ENCODE data around the gene PTPRA.
"Not testable (repeated sequence)": the region's sequence is repeated elsewhere in the genome, so short reads cannot be mapped to it uniquely, and the experiment has no call there.

Gene PTPRA

DNA sequence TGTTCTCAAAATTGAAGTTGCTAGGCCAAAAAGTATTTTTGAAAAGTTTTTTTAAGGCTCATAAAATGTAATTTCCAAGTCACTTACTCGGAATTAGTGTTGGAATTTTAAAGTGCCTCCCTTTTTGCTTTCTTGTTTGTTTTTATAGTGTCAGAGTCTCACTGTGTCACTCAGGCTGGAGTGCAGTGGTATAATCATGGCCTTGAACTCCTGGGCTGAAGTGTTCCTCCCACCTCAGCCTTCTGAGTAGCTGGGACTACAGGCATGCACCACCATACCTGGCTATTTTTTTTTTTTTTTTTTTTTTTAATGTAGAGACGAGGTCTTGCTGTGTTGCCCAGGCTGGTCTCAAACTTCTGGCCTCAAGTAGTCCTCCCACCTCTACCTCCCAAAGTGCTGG, 130.1 kb downstream of the PTPRA start:
- no peak for DNase-seq

DNA sequence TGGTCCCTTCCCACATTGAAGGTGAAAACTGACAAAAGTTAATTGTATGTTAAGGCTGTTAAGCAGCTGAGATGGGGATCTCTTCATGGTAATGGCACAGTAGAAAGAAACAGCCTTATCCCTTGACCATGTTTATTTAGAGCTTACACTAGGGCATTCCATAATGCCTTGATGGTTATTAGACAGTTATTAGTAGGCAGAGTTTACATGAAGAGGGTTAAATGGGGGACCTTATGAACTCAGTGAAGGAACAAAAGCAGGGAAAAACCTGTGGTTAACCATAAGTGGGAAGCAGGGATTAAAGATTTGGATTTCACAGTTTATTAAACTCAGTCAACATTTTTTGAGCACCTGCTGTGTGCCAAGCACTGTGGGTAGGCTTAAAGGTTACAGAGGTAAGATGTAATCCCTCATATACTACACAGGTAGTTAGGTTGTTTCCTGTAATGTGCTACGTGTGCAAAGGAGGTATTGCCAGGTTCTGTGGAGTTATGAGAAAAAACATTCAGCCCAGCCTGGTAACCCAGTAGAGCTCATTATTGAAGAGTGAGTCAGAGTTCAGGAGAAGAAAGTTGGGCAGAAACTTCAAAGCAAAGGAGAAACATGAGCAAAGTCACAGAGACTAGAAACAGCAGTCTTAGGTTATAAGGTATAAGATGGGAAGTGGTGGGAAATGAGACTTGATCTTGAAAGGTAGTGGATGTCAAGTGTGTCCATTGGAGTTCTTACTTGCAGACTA, 137.9 kb downstream of the PTPRA start:
- no peak for DNase-seq

DNA sequence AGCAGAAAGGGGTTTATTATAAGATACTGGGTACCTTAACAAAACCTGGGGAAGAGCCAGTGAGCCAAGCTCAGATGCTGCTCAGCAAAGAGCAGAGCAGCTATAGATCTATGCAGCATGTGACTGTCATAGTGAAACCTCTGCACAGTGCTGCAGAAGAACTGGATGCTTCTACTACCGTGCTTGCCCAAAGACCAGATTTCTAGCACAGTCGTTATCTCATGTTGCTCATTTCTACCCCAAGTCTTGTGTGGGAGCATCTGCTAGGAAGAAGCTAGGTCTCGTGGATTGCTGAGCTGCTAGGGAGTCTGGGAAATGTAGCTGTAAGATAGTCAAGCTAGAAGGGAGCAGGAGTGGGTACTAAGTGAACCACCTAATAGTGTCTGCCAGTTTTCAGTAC, 138.5 kb downstream of the PTPRA start:
- DNase-seq, result no peak

DNA sequence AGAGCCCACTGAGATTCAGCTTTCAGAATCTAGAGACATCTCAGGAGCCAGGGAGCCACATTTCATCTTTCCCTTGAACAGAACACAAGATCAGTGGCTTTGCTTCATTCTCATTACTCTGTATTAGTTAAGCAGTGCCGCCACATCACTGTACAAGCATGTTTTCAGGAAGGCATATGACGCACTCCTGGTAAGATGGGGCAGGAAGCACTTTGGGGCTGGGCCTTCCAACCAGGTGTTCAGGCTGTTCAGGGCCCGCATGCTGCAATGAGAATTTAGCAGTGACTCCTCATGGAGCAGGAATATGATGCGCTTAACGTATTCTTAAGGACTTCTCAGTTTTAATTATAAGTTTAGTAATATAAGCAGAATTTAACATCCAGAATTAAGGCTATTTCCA, 140.5 kb downstream of the PTPRA start:
- DNase-seq, result no peak

DNA sequence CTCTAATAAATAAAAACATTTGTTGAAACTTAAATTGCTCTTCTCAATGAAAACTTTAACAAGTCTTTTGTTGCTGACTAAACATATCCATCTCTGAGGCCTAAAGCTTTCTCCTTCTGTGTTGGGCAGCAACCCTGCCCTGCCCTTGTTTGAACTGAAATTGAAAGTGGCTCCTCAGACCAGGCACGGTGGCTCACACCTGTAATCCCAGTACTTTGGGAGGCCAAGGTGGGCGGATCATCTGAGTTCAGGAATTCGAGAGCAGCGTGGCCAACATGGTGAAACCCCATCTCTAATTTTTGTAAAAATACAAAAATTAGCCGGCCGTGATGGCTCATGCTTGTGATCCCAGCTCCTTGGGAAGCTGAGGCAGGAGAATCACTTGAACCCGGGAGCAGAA, 140.9 kb downstream of the PTPRA start:
- DNase-seq, result no peak

DNA sequence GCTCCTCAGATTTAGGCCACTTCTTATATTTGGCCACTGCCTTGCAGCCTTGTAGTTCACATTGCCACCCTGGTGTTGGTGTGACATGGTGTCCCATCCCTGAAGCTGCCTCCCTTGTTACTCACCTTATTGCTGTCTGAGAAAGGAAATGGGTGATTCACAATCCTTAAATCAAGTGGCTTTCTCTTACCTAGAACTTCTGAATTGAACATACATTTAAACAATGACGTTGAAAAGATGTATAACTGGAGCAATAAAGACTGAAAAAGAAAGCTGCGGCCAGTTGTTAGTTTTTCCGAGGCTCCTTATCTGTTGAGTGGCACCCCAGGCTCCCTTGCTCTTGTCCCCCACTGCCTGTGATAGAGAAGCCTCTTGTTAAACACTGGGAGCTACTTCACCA, 141.4 kb downstream of the PTPRA start:
- DNase-seq, result no peak

DNA sequence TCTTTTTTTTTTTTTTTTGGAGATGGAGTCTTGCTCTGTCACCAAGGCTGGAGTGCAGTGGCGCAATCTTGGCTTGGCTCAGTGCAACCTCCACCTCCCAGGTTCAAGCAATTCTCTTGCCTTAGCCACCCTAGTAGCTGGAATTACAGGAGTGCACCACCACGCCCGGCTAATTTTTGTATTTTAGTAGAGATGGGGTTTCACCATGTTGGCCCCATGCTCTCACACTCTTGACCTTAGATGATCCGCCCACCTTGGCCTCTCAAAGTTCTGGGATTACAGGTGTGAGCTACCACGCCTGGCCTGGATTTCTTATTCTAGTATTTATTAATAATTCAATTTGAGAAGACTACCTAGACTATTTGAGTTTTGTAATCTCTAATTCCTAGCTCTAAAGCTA, 142.0 kb downstream of the PTPRA start:
- DNase-seq, result not testable (repeated sequence)

DNA sequence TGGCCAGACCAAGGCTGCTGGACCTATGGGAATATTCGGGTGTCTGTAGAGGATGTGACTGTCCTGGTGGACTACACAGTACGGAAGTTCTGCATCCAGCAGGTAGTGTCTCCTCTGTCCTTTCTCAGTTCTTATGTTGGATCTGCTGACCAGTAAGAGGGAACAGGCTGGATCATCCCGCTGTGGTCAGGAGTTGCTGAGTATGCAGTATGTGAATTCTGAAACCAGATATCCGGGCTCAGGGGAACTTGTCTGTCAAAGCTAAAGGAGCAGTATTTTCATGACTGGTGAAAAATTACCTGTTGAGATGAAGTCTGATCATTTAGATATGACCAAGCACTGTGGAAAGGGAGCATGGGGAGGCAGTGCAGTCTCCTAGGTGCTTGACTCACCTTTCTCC, 148.0 kb downstream of the PTPRA start:
- no peak for DNase-seq

DNA sequence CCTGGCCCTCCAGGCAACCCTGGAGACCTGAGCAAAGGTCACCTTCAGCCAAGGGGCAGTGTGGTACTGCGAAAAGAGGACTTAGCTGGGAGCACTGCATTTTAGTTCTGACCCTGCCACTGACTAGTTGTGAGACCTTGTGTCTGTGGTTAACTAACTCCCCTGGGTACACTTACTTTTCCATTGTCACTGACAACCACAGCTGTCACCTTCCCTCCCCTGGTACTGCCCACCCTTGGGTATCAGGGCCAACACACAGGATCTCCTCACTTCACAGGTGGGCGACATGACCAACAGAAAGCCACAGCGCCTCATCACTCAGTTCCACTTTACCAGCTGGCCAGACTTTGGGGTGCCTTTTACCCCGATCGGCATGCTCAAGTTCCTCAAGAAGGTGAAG, 148.5 kb downstream of the PTPRA start:
- no peak for DNase-seq

DNA sequence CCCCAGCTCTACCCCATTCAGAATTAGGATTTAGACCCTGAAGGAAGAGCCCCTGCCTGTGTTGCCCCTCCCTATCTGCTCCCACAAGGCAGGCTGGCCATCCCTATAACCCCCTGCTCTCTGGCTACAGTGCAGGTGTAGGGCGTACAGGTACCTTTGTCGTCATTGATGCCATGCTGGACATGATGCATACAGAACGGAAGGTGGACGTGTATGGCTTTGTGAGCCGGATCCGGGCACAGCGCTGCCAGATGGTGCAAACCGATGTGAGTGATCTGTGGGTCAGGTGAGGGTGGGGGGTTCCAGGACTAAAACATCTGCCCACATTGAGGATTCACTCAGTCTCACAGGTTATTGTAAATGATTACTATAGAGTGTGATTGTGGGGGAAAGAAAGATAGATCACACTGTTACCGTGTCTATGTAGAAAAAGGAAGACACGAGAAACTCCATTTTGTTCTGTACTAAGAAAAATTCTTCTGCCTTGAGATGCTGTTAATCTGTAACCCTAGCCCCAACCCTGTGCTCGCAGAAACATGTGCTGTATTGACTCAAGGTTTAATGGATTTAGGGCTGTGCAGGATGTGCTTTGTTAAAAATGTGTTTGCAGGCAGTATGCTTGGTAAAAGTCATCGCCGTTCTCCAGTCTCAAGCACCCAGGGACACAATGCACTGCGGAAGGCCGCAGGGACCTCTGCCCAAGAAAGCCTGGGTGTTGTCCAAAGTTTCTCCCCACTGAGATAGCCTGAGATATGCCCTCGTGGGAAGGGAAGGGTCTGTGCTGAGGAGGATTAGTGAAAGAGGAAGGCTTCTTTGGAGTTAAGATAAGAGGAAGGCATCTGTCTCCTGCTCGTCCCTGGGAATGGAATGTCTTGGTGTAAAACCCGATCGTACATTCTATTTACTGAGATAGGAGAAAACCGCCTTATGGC, 149.5 kb downstream of the PTPRA start:
- DNase-seq, result not testable (repeated sequence)

DNA sequence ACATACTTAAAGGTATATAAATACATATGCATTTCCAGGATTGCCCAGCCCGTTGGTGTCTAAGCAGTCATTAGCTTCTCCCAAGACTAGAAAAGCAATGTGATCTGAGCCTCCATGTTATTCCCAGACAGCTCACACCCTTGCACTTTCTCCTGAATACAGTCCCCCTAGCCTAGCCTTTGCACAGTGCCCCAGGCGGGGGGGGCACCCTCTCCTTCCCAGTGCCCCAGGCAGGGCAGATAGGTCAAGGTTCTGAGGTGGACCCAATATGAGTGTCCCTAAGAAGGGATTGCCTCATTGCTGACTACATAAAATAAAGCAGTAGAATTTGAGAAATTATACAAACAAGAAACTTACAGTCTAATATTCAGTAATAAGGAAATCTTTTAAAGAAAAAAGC, 154.7 kb downstream of the PTPRA start:
- DNase-seq, result no peak

DNA sequence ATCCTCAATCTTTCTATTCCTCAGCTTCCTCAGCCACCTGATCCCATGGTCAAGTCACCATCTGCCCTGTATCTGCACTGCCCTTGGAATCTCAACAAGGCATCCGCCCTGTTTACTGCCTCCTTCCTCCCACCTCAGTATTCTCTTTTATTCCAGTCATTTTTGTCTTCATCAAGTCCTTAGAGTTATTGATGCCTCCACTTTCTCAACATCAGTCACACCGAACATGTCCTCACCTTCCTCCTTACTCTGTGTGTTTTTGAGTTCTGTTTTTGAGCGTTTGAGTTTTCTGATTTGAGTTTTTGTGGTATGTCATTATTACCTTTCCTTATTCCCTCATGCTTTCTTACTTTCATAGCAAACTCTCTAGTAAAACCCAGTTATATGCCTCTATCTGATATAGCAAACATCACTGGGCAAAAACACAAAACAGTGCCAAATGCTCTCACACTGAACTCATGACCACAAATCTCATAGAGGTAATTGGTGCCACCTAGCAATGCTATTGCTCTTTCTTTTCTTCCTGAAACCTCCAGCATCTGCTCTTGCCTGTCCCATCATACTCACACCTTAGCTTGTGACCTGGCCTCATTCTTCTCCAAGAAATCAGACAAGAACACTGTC, 158.4 kb downstream of the PTPRA start:
- no peak for DNase-seq

DNA sequence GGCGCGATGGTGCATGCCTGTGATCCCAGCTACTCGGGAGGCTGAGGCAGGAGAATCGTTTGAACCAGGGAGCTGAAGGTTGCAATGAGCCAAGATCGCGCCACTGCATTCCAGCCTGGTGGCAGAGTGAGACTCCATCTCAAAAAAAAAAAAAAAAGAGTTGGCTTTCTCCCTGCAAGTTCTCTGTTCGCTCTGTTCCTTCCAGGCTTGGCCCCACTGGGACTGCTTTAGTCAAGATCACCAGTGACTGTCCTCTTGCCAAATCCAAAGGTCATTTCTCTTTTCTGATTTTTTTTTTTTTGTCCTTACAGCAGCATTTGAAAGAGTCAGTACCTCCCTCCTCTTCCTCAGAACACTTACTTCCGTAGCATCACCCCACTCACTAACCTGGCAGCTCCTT, 159.3 kb downstream of the PTPRA start:
- DNase-seq, result no peak

DNA sequence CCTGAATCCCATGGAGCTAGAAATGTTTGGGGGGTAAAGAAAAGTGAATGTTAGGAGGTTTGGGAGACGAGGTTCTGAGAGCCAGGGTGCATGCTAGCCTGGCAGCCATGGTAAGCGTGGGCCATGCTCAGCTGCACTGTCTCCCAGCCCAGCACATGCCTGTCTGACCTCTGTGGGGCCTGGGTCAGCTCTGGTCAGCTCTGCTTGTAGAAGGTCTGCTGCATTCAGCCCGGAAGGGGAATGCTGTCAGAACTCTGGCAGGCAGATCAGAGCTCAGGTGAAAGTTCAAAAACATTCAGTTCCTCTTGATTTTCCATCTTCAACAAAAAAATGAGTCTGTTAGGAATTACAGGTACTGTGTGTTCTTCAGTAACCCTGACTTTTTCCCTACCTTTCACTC, 164.4 kb downstream of the PTPRA start:
- DNase-seq, result no peak

DNA sequence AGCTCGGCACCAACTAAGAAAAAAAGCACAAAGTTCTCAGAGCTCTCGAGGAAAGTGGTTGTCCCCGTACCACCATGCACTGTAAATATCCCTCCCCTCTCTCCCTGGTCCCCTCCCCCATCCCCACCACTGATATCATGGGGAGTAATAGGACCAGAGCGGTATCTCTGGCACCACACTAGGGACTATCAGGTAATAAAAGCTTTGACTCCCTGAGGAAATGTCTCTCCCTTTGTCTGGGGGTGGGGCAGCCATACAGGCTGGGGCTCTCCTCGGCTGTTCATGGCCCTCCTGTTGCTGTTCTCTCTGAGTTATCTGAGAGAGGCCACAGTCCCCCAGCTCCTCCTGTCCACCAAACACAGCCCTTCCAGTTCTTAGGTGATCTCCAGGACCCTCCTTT, 165.2 kb downstream of the PTPRA start:
- DNase-seq, result no peak

DNA sequence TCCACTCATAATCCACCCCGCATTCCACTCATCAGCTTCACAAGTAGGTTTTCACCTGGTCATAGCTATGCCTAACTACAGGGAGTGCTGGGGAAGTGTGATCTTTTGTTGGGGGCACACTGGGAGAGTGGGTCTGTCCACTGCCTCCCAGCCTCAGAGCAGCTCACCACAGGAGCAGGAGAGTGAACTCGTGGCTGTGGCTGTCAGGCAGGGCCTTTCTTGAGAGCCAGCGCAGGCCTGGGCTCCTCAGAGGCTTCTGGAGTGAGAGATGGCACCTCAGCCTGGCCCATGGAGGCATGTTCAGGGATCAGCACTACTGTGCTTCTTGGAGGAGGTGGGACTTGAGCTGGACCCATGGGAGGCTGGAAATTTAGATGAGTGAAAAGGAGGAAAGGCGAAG, 166.1 kb downstream of the PTPRA start:
- DNase-seq, result no peak

DNA sequence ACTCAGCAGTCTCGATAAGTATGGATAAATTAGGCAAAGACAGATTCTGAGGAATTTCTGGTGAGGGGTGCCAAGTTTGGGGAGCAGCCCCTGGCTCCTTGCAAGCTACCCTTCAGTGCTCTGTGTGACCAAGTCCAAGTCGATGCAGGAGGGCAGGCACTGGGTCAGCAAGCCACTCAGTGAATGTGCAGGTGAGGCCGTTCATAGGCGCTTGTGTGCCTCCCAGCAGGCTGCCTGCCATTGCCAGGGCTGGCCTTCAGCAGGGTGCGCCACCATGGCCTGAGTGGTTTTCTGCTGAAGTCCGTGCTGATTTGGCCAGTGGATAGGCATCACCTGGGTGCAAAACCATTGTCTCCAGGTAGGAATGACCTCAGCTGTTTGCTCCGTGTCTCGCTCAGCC, 166.8 kb downstream of the PTPRA start:
- DNase-seq, result no peak

DNA sequence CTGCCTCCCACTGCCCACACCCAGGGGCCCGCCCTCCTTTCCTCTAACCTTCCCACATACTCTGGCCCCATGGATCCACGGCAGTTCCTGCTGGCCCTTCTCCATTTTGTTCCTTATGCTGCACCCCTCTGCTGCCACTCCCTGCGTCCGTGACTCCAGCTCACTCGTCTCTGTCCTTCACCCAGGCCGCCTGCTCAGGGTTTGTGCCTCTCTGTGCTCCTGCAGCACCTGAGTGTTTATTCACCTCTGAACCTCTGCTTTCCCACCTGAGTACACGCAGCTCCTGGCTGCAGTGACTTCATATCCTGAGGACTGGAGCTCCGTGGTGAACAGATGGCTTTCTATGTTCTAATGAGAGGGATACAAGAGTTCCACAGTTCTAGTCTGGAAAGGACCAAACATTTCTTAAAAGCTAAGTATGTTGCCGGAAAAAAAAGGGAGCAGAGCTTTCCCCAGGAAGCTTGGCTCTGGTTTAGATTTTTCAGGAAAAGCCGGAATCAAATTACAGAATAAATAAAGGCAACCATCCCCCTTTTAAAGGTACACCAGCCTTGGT, 168.7 kb downstream of the PTPRA start:
- DNase-seq, result no peak

DNA sequence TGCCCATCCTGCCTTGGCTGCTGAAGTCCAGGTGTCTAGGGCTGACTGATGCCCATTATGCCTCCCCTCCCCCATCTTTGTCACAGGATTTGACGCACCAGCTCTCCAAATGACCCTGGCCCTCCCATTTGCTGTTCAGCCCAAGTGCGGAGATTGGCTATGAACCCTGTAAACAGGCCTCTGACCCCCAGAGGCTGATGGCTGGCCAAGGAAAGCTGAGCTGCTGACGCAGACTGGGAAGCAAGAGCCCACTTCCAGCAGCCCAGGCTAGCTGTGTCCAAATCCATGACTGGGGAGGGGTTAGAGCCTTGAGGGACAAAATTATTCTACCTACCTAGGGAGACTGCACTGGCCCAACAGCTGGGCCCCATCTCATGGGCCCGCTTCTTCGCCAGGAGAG, 169.3 kb downstream of the PTPRA start:
- no peak for DNase-seq

DNA sequence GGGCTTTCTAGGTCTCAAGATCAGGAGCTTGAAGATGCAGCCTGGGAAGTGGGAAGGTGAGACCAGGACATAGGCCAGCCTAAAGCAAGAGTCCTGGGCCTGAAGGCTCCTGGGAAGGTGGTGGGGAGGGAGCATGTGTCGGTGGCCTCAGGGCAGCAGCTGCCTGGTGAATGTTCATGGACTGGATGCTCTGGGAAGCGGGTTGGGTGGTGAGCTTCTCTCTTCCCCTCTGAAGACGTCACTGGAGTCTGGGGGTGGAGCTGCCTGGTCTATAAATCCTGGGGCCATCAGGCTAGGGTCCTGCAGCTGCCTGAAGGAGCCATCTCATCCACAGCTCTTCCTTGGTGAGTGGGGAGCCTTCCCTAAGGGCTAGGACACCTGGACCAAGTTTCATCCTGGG, 170.0 kb downstream of the PTPRA start, which contains the start of gene GNRH2:
Gene GNRH2, plus strand, starts transcription at position 301 of the 400 bp plus-strand sequence. CDS start 793 bp downstream, outside the sequence.
- DNase-seq, result no peak

DNA sequence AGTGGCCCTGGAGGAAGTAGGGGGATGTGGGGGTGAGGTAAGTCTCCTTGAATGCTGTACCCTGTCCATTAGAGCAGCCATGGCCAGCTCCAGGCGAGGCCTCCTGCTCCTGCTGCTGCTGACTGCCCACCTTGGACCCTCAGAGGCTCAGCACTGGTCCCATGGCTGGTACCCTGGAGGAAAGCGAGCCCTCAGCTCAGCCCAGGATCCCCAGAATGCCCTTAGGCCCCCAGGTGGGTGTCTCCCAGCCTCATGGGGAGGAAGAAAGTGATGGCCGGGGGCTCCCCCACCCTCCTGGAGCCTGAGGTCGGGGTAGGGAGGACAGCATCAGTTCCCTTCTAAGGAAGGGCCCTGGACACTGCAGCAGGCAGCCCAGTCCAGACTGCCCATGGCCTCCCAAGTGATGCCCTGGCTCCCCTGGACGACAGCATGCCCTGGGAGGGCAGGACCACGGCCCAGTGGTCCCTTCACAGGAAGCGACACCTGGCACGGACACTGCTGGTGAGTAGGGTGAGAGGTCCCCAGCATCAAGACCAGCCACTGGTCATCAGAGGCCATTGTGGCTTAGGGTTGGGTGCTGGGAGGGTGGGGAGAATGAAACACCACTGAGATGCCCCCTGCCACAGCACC, 171.2 kb downstream of the PTPRA start:
- no peak for DNase-seq

DNA sequence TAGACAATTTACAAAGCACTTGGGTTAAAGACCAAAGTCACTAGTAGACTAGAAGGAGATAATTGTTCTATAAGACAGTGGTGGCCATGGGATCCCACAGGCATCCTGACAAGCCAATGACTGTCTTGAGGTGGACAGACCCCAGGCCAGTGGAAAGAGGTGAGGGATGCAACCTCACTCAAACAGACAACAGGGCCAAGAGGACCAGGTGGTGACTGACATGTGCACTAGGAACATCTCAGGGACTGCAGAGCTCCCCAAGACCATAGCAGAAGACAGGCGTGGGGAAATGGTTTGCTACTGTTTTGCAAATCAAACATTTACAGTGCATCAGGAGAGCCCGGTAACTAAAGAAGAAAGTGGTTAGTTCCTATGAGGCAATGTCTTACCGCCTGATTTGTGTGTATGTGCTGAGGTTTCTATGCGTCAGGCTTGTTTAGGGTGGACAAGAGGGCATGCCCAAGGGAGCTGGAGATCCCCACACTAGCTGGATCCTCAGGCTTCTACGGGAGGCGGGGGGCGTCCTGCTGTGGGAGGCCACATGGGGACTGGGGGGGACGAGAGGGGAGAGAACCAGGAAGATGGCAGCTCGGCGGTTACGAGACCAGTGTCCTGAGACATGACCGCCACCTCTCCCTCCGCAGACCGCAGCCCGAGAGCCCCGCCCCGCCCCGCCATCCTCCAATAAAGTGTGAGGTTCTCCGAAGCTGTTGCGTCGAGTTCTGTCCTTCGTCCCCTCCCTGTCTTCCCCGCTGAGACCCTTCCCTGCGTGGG, 171.9 kb downstream of the PTPRA start:
- peak; percentile 92 for DNase-seq

Measured in hematopoietic multipotent progenitor cell treated with erythropoietin and hydrocortisone succinate and interleukin-3 and kit ligand, for 4 days (in vitro differentiated cells).